ENCODE data around the gene GALNT1.

- TF ChIP-seq, protein P1, sequence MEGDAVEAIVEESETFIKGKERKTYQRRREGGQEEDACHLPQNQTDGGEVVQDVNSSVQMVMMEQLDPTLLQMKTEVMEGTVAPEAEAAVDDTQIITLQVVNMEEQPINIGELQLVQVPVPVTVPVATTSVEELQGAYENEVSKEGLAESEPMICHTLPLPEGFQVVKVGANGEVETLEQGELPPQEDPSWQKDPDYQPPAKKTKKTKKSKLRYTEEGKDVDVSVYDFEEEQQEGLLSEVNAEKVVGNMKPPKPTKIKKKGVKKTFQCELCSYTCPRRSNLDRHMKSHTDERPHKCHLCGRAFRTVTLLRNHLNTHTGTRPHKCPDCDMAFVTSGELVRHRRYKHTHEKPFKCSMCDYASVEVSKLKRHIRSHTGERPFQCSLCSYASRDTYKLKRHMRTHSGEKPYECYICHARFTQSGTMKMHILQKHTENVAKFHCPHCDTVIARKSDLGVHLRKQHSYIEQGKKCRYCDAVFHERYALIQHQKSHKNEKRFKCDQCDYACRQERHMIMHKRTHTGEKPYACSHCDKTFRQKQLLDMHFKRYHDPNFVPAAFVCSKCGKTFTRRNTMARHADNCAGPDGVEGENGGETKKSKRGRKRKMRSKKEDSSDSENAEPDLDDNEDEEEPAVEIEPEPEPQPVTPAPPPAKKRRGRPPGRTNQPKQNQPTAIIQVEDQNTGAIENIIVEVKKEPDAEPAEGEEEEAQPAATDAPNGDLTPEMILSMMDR (IDR thresholded peaks at IDR 0.05 in 2 of 3, conservative IDR thresholded peaks at IDR 0.05 in 1 of 3; ENCODE audit: control insufficient read depth in 2 of 3, extremely low read depth in 1 of 3, insufficient read depth in 1 of 3, low read depth in 3 of 3, low read length in 3 of 3) = no peak
- TF ChIP-seq CHD4 (IDR thresholded peaks at IDR 0.05) = no peak
- no peak for TF ChIP-seq HDAC6 (IDR thresholded peaks at IDR 0.05; ENCODE audit: unreplicated experiment)
- TF ChIP-seq SMAD1 (IDR thresholded peaks at IDR 0.05; ENCODE audit: low read depth, partially characterized antibody) = no peak
These were observed 15.5 kb upstream of the GALNT1 start for GRCh38 chr18:35566019-35566418.
